ENCODE results near the gene ZDHHC14. TPM values are rescaled to one million over a fixed set of nuclear protein-coding genes. Genes with fewer than 3 reads are reported as not detected.
"Not testable (repeated sequence)": the region's sequence is repeated elsewhere in the genome, so short reads cannot be mapped to it uniquely, and the experiment has no call there.

The ZDHHC14 gene
- total and polyA plus RNA-seq, 4 donors: 4.3 to 18.3 (median 8.9) TPM

DNA sequence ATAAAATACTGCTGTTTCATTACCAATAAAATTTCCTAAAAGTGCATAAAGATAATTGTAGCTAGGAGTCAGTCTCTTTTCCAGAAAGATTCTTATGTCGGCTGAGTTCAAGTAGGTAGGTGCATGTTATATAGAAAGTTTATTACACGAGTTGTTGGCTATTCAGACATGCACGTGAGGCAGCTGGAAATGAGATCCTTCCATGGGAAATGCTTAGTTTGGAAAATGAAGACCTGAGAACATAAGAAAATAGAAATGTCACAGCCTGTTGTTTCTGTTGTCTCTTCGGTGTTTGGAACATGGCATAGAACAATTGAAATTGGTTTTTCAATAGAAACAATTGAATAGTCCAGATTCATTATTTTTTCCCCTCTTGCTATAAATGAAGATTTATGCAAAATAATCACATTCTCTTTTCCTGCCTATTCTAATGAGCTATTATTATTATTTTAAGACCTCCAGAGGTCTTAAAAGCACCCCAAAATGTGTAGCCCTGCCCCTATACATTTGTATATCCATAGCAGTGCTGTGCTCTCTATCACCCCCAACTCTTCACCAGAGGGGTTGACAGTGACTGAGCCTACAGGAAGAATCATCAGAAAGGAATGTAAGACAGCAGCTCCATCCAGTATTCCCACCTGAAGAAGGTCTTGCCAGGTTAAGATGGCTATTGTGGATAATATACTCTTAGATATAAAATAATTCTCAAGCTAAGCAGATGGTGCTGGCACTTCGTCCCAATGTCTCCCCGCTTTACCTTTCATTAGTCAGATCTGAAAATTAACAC, 82.2 kb downstream of the ZDHHC14 start:
- Histone ChIP-seq H3K9ac (ENCODE audit: insufficient read depth in 1 of 2, low read length in 2 of 2) (no peak overlapping the region), H3K27ac (ENCODE audit: low read depth in 1 of 2, low read length in 1 of 2) (no peak overlapping the region), H3K4me1 (ENCODE audit: control insufficient read depth in 5 of 5, insufficient read depth in 5 of 5, low read length in 5 of 5) (peaks cover 2 to 32% (median 5%) of the 10 kb centered on the region in 5 donors), H3K36me3 (ENCODE audit: control insufficient read depth in 4 of 4, insufficient read depth in 4 of 4, low read length in 4 of 4) (no peaks in the 10 kb centered on the region), H3K4me3 (no peak overlapping the region), H3K27me3 (ENCODE audit: control insufficient read depth in 3 of 3, insufficient read depth in 3 of 3, low read length in 2 of 3) (no peaks in the 10 kb centered on the region), H3K9me3 (ENCODE audit: control insufficient read depth in 4 of 4, insufficient read depth in 3 of 4, low read length in 3 of 4) (no peaks in the 10 kb centered on the region)
- ATAC-seq (ENCODE audit: insufficient read depth, low FRiP score) (no peak), DNase-seq (no peak)
- WGBS, 2 donors: 84 to 85% methylated on average over 6 of the region's 6 CpGs
- TF ChIP-seq, protein P1, sequence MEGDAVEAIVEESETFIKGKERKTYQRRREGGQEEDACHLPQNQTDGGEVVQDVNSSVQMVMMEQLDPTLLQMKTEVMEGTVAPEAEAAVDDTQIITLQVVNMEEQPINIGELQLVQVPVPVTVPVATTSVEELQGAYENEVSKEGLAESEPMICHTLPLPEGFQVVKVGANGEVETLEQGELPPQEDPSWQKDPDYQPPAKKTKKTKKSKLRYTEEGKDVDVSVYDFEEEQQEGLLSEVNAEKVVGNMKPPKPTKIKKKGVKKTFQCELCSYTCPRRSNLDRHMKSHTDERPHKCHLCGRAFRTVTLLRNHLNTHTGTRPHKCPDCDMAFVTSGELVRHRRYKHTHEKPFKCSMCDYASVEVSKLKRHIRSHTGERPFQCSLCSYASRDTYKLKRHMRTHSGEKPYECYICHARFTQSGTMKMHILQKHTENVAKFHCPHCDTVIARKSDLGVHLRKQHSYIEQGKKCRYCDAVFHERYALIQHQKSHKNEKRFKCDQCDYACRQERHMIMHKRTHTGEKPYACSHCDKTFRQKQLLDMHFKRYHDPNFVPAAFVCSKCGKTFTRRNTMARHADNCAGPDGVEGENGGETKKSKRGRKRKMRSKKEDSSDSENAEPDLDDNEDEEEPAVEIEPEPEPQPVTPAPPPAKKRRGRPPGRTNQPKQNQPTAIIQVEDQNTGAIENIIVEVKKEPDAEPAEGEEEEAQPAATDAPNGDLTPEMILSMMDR (IDR thresholded peaks at IDR 0.05; ENCODE audit: control extremely low read depth, extremely low read depth): no peak

DNA sequence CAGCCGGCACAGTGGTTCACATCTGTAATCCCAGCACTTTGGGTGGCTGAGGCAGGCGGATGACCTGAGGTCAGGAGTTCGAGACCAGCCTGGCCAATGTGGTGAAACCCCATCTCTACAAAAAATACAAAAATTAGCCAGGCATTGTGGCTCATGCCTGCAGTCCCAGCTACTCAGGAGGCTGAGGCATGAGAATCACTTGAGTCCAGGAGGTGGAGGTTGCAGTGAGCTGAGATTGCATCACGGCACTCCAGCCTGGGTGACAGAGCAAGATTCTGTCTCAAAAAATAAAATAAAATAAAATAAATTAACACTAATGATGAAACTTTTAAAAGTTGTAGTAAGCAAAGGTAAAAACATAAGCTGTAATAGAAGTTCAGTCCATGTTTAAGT, 82.7 kb downstream of the ZDHHC14 start:
- H3K4me3 ChIP-seq; H3K27ac ChIP-seq (ENCODE audit: low read depth in 1 of 2, low read length in 1 of 2); H3K9ac ChIP-seq (ENCODE audit: insufficient read depth in 1 of 2, low read length in 2 of 2); H3K27me3 ChIP-seq (ENCODE audit: control insufficient read depth in 3 of 3, insufficient read depth in 3 of 3, low read length in 2 of 3); H3K36me3 ChIP-seq (ENCODE audit: control insufficient read depth in 4 of 4, insufficient read depth in 4 of 4, low read length in 4 of 4); DNase-seq; ATAC-seq (ENCODE audit: insufficient read depth, low FRiP score); H3K9me3 ChIP-seq (ENCODE audit: control insufficient read depth in 4 of 4, insufficient read depth in 3 of 4, low read length in 3 of 4): not testable (repeated sequence)
- WGBS, 2 donors: 96 to 97% methylated on average over 4 of the region's 4 CpGs
- H3K4me1 ChIP-seq (ENCODE audit: control insufficient read depth in 5 of 5, insufficient read depth in 5 of 5, low read length in 5 of 5): peaks cover 2 to 32% (median 5%) of the 10 kb centered on the region in 5 donors

- DNase-seq: peak; percentile 56 to 75 (median 74)
- 83 to 89% methylated on average over 11 of the region's 11 CpGs for WGBS, 2 donors
- Histone ChIP-seq H3K4me3 (no peak overlapping the region), H3K4me1 (ENCODE audit: control insufficient read depth in 5 of 5, insufficient read depth in 5 of 5, low read length in 5 of 5) (peaks cover 2 to 39% (median 7%) of the 10 kb centered on the region in 5 donors), H3K9ac (ENCODE audit: insufficient read depth in 1 of 2, low read length in 2 of 2) (no peak overlapping the region), H3K27me3 (ENCODE audit: control insufficient read depth in 3 of 3, insufficient read depth in 3 of 3, low read length in 2 of 3) (no peaks in the 10 kb centered on the region), H3K9me3 (ENCODE audit: control insufficient read depth in 4 of 4, insufficient read depth in 3 of 4, low read length in 3 of 4) (no peaks in the 10 kb centered on the region), H3K36me3 (ENCODE audit: control insufficient read depth in 4 of 4, insufficient read depth in 4 of 4, low read length in 4 of 4) (no peaks in the 10 kb centered on the region), H3K27ac (ENCODE audit: low read depth in 1 of 2, low read length in 1 of 2) (no peak overlapping the region)
- no peak for ATAC-seq (ENCODE audit: insufficient read depth, low FRiP score)
- TF ChIP-seq, protein P1 (IDR thresholded peaks at IDR 0.05; ENCODE audit: control extremely low read depth, extremely low read depth): no peak
These were observed 83.9 kb downstream of the ZDHHC14 start for GRCh38 chr6:157464653-157465535.

- peaks cover 0 to 30% (median 0%) of the 10 kb centered on the region in 5 donors for H3K4me1 ChIP-seq (ENCODE audit: control insufficient read depth in 5 of 5, insufficient read depth in 5 of 5, low read length in 5 of 5)
- no peaks in the 10 kb centered on the region for H3K27me3 ChIP-seq (ENCODE audit: control insufficient read depth in 3 of 3, insufficient read depth in 3 of 3, low read length in 2 of 3)
- H3K4me3 ChIP-seq: no peak overlapping the region
- H3K9me3 ChIP-seq (ENCODE audit: control insufficient read depth in 4 of 4, insufficient read depth in 3 of 4, low read length in 3 of 4): no peaks in the 10 kb centered on the region
- no peak for DNase-seq
- H3K9ac ChIP-seq (ENCODE audit: insufficient read depth in 1 of 2, low read length in 2 of 2): no peak overlapping the region
- no peaks in the 10 kb centered on the region for H3K36me3 ChIP-seq (ENCODE audit: control insufficient read depth in 4 of 4, insufficient read depth in 4 of 4, low read length in 4 of 4)
- WGBS, 2 donors: 97% methylated on average over 4 of the region's 4 CpGs
- TF ChIP-seq, protein P1 (IDR thresholded peaks at IDR 0.05; ENCODE audit: control extremely low read depth, extremely low read depth): no peak
- no peak overlapping the region for H3K27ac ChIP-seq (ENCODE audit: low read depth in 1 of 2, low read length in 1 of 2)
- no peak for ATAC-seq (ENCODE audit: insufficient read depth, low FRiP score)
These were observed 85.3 kb downstream of the ZDHHC14 start for GRCh38 chr6:157466342-157466648.

DNA sequence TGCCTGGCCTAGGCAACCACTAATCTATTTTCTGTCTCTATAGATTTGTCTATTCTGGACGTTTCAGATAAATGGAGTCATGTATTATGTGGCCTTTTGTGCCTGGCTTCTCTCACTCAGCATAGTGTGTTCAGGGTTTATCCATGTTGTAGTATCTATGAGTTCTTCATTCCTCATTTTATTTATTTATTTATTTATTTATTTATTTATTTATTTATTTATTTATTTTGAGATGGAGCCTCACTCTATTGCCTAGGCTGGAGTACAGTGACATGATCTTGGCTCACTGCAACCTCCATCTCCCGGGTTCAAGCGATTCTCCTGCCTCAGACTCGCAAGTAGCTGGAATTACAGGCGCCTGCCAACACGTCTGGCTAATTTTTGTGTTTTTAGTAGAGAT, 86.3 kb downstream of the ZDHHC14 start:
- H3K9me3 ChIP-seq (ENCODE audit: control insufficient read depth in 4 of 4, insufficient read depth in 3 of 4, low read length in 3 of 4); H3K27ac ChIP-seq (ENCODE audit: low read depth in 1 of 2, low read length in 1 of 2); H3K27me3 ChIP-seq (ENCODE audit: control insufficient read depth in 3 of 3, insufficient read depth in 3 of 3, low read length in 2 of 3); ATAC-seq (ENCODE audit: insufficient read depth, low FRiP score); H3K9ac ChIP-seq (ENCODE audit: insufficient read depth in 1 of 2, low read length in 2 of 2); DNase-seq; H3K4me3 ChIP-seq; H3K36me3 ChIP-seq (ENCODE audit: control insufficient read depth in 4 of 4, insufficient read depth in 4 of 4, low read length in 4 of 4): not testable (repeated sequence)
- peaks cover 0 to 20% (median 0%) of the 10 kb centered on the region in 5 donors for H3K4me1 ChIP-seq (ENCODE audit: control insufficient read depth in 5 of 5, insufficient read depth in 5 of 5, low read length in 5 of 5)
- 96 to 97% methylated on average over 6 of the region's 6 CpGs for WGBS, 2 donors

All from lung (tissue), 12 donors.